Central memory CD4-positive, alpha-beta T cell (primary cell): ENCODE measurements around the gene GGT5.
"Not testable (repeated sequence)": the region's sequence is repeated elsewhere in the genome, so short reads cannot be mapped to it uniquely, and the experiment has no call there.

Source experiments
- DNase-seq: peaks from one replicate; pipeline ENCODE4 v3.0.0; 2022

GGT5 gene

GRCh38 chr22:24230911-24231656, 13.8 kb downstream of the GGT5 start:
- peak; percentile 42 for DNase-seq

- DNase-seq: no peak
Observed at GRCh38 chr22:24225951-24226350, 18.9 kb downstream of the GGT5 start.

- no peak for DNase-seq
Observed at GRCh38 chr22:24225044-24225601, 19.8 kb downstream of the GGT5 start.

- DNase-seq: no peak
Observed at GRCh38 chr22:24224468-24224867, 20.4 kb downstream of the GGT5 start.

- DNase-seq: no peak
Observed at GRCh38 chr22:24219750-24220149, 25.1 kb downstream of the GGT5 start.

GRCh38 chr22:24217384-24217783, 27.5 kb downstream of the GGT5 start:
- no peak for DNase-seq

- DNase-seq: no peak
Observed at GRCh38 chr22:24216541-24217209, 28.2 kb downstream of the GGT5 start.

- no peak for DNase-seq
Observed at GRCh38 chr22:24214467-24215285, 30.2 kb downstream of the GGT5 start.

GRCh38 chr22:24213111-24213510, 31.8 kb downstream of the GGT5 start:
- DNase-seq: not testable (repeated sequence)

- not testable (repeated sequence) for DNase-seq
Observed at GRCh38 chr22:24211716-24212115, 33.2 kb downstream of the GGT5 start.

GRCh38 chr22:24210409-24210808, 34.5 kb downstream of the GGT5 start:
- DNase-seq: not testable (repeated sequence)

GRCh38 chr22:24209687-24210086, 35.2 kb downstream of the GGT5 start:
- DNase-seq: no peak

GRCh38 chr22:24209016-24209415, 35.9 kb downstream of the GGT5 start:
- DNase-seq: no peak

- no peak for DNase-seq
Observed at GRCh38 chr22:24208012-24208749, 36.7 kb downstream of the GGT5 start.

- no peak for DNase-seq
Observed at GRCh38 chr22:24207264-24208011, 37.4 kb downstream of the GGT5 start.

GRCh38 chr22:24206460-24207263, 38.2 kb downstream of the GGT5 start:
- not testable (repeated sequence) for DNase-seq

GRCh38 chr22:24205438-24206195, 39.3 kb downstream of the GGT5 start:
- DNase-seq: no peak

- not testable (repeated sequence) for DNase-seq
Observed at GRCh38 chr22:24203856-24204255, 41.0 kb downstream of the GGT5 start.

GRCh38 chr22:24201681-24202614, 42.9 kb downstream of the GGT5 start:
- no peak for DNase-seq
